DLD1 (cell line): ENCODE data around the gene LEF1.
"Not testable (repeated sequence)": the region's sequence is repeated elsewhere in the genome, so short reads cannot be mapped to it uniquely, and the experiment has no call there.

Source experiments
- in situ Hi-C: cut with HindIII; loops from 2 replicates; pipeline ENCODE4 v1.10.0; 2017; ENCODE audit warnings: low sequenced_read_pairs

Gene LEF1

DNA sequence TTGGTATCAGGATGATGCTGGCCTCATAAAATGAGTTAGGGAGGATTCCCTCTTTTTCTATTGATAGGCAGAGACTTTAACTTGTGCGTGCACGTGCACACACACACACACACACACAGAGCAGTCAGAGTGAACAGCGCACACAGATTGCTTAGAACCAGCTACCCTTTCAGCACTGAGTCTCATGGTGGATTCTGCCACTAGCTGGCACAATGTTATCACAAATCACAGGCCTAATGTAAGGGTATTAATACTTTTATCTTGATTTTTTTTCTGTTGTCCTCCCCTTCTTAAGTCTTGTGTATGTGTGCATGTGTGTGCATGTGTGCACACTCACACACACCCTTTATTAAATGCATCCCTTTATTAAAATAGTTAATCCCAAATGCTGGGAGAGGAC, 125.8 kb downstream of the LEF1 start:
- in situ Hi-C loops = no loop called here

DNA sequence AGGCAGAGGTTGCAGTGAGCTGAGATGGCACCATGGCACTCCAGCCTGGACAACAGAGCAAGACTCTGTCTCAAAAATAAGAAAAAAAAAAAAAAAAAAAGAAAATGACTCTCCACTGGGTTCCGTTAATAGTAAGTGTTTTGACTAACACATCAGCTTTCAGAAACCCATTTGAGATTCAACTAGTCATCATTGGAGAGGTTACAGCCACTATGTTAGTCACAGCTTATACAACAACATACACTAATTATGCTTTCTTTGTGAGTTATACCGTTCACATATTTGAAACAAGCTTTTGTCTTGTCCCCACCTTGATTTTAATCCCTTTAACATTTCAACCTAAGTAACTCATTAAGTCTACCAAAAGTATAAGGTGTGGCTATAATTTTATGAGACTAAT, 130.8 kb downstream of the LEF1 start:
- in situ Hi-C loops = no loop called here

DNA sequence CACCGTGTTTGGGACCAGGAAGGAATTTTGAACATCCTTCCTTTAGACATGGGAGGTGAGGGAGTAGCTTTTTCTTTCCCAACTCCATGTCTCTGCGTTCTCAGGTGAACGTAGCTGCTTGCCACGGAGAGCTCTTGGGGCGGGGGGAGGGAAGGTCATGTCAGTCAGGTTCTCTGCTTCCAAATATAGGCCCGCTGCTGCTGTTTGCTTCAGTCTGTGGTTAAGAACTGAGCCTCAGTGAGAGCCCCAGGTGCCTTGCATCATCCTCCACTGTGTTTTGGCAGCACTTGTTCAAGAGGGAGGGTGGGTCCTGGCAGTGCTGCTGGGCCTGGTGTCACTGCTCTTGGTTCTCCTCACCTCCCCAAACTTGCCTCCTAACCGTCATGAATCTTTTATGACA, 132.5 kb downstream of the LEF1 start:
- in situ Hi-C loops = no loop called here

- in situ Hi-C loops = no loop called here
These were observed 133.0 kb downstream of the LEF1 start for GRCh38 chr4:108035691-108036090.

GRCh38 chr4:108034565-108034964, 134.2 kb downstream of the LEF1 start:
- in situ Hi-C loops = no loop called here

DNA sequence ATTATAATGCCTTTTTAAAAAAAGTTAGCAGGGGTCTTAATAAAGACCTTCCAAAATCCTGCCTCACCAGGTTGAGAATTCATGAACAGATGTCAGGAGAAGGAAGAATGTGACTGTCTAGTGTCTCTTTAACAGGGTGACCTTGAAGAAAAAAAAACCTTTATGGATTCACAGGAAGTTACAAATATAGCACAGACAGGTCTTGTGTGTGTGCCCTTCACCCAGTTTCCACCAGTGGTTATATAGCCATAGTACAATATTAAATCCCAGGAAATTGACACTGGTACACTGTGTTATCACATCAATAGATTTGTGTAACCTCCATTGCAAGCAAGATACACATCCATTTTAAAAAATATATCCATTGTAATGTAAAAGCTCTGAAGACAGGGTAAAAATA, 135.4 kb downstream of the LEF1 start:
- in situ Hi-C loops = no loop called here

- in situ Hi-C loops = no loop called here
These were observed 137.2 kb downstream of the LEF1 start for GRCh38 chr4:108031427-108032083.

- in situ Hi-C loops = no loop called here
These were observed 138.4 kb downstream of the LEF1 start for GRCh38 chr4:108030332-108030731.

DNA sequence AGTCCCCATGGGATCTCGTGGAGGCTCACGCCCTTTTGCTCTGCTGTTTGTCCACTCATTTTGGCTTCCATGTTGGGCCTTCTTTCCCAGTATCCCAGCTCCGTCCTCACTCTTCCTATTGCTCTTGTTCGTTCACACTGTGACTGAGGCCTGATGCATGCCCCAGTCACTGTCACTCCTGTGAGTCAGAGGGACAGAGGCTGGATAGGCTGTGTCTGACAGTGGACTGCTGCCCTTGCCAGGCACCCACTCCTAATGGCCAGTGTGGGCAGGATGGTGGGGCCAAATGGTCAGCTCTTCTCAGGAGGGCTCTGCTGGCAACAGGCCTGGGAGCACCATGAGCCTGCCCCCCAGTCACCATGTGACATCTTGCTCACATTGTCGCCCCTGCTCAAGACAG, 139.0 kb downstream of the LEF1 start:
- in situ Hi-C loops = no loop called here

GRCh38 chr4:108029016-108029720, 139.6 kb downstream of the LEF1 start:
- in situ Hi-C loops = no loop called here

GRCh38 chr4:108024878-108025165, 143.9 kb downstream of the LEF1 start:
- in situ Hi-C loops = no loop called here

DNA sequence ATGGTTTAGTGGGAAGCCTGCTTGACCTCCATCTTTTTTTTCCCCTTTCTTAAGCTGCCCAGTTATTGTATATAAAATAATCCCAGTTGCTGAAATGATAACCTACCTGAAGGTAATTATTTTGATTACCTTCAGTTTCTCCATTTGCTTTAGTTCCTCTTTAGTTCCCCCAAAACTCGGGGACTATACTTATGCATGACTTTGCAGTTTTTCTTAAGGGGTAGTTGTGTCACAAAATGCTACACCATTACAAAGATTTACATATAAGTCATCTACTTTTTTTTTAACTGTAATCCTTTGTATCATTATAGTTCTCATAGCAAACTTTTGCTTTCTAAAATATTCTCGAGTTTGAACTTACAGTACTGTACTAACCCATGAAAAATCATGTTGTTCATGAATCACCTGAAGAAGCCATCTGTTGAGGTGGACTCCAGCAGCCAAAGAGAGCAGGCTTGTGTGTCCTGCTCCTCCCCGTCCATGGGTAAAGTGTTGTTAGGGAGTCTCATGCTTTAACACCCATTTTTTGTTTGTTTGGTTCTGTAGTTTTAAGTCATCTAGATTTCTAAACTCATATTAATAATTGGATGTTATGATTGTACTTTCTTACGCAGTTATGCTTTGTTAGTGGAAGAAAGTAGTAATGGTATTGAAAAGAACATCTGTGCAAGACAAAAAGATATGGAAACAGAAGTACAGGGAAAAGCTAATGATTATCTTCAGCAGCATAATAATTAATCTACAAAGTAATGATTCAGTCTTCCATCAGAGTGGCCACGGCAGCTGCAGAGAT, 144.5 kb downstream of the LEF1 start:
- in situ Hi-C loops = no loop called here

DNA sequence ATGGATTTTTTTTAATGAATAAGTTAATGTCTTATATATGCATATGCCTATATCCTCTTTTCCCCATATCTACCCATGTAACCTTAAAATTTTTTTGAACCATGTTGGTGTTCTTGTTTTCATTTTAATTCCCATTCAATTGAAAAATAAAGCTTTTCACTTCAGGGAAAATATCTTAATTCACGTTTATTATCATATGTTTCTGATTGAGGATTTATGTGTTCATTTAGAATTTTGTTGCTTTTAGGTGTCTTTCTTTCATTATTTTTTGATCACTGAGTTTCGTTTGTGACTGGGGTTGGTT, 149.9 kb downstream of the LEF1 start:
- in situ Hi-C loops = no loop called here

GRCh38 chr4:108018040-108018883, 150.5 kb downstream of the LEF1 start:
- in situ Hi-C loops = no loop called here

DNA sequence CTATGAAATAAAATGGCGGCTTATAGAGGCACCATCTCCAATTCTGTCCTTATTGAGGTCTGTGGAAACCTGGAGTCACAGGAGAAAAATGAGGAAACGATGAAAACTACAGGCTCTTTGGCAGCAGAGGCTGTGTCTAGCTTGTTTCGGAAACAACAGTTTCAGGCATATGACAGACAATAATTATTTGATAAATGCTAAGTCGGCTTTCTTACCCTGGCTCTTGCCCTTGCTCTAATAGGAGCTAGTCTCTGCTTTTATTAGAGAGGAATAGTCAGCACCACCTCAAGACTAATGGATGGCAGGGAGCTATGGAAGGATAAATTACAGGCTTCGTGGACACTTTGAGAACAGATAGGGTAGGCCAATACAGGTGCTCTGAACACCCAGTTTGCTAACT, 154.8 kb downstream of the LEF1 start:
- in situ Hi-C loops = no loop called here

- in situ Hi-C loops = no loop called here
These were observed 155.4 kb downstream of the LEF1 start for GRCh38 chr4:108013327-108013726.

GRCh38 chr4:108012382-108012781, 156.3 kb downstream of the LEF1 start:
- in situ Hi-C loops = not testable (repeated sequence)

- in situ Hi-C loops = no loop called here
These were observed 158.6 kb downstream of the LEF1 start for GRCh38 chr4:108010167-108010566.

GRCh38 chr4:108008721-108009120, 160.0 kb downstream of the LEF1 start:
- in situ Hi-C loops = no loop called here

GRCh38 chr4:108007984-108008383, 160.7 kb downstream of the LEF1 start:
- in situ Hi-C loops = no loop called here

- in situ Hi-C loops = no loop called here
These were observed 162.4 kb downstream of the LEF1 start for GRCh38 chr4:108006361-108006760.
